DMS53 treated with DMSO at 0.1 percent for 48 hours (cell line): ENCODE measurements around the gene AFF3.

Experiments
- DNase-seq: peaks from one replicate; lab custom pipeline; 2025; ENCODE audit not compliant: unreplicated experiment; lab: John Stamatoyannopoulos, UW

AFF3 gene

GRCh38 chr2:99726691-99727090 is 415.7 kb downstream of the AFF3 start:
- DNase-seq, result no peak

- DNase-seq, result peak; percentile 14
These were observed 416.6 kb downstream of the AFF3 start for GRCh38 chr2:99725820-99726219.

DNA sequence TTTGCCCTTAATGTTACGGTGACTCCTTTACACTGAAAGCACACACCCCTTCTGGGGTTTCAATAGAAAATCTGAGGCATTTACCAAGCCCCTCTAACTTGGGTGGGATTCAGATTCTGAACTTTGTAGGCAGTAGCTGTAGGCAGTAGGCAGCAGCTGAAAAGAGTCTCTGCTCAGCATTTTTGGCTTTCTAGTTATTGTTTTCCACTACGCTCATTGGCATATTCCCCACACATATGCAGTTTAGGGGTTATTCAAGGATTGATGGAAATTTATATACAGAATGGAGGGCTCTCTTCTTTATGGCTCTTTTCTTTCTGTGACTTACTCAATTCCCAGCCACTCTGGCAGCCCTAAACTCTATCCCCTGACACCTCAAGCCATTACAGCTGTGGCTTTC is 419.9 kb downstream of the AFF3 start:
- DNase-seq, result no peak

DNA sequence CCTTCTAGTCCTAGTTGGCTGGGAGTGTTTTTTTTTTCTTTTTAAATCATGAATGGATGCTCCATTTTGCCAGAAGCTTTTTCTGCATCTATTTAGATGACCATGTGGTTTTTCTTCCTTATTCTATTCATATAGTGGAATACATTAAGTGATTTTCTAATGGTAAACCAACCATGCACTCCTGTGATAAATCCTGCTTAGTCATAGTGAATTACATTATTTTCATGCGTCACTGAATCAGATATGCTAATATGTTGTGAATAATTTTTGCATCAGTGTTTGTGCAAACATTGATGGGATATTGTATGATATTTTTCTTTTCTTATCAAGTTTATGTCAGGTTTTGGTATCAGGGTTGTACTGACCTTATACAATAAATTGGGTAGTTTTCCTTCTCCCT is 423.3 kb downstream of the AFF3 start:
- no peak for DNase-seq

DNA sequence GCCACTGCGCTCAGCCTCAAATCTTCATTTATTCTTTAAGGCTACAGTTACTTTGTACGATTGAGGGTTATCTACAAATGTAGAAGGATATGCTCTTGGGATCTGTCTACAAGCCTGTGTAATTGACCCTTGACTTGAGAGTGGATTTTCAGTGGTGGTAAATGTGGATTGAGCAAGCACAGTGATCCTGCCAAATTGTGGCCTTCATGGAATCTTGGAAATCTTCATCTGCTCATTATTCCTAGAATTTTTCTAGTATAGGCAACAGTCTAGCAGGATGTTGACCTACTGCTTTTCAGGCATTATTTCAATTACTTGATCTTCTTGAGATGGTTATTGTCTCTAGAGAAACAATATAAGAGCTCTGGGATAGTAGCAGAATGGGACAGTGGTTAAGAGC is 426.4 kb downstream of the AFF3 start:
- DNase-seq, result no peak

DNA sequence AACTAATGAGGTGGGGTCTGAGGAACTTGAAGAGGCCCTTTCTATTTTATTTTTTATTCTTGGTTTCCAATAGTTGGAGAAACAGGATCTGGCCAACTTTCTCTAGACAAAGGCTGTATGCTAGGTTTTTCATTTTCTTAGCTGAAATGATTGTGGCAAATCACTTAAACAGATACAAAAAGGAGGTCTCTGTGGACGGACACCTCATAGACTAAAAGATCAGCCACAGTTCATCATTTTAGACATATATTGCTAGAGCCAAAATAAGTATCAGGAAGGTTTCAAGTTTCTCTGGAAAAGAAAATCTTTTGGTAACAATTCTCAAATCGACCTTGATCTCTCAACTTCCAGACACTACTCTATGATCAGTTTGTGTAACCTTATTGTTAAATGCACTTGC is 428.0 kb downstream of the AFF3 start:
- no peak for DNase-seq

DNA sequence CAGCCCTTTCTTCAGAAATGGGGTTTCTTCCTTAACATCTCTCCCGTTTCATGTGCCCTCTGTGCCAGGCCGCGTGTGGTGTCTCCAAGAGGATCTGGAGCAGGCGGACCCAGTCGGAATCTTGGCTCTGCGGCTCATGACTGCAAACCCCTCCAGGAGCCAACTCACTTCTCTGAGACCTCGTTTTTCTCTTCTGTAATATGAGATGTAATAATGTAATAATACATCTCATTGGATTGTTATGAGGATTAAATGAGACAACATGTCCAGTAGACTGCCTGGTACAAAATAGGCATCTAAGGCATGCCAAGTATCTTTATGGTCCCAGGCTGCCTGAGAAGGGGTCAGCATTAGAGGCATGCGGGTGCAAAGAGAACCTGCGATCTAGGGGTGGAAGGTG is 431.2 kb downstream of the AFF3 start:
- no peak for DNase-seq

GRCh38 chr2:99710721-99711120 is 431.7 kb downstream of the AFF3 start:
- DNase-seq, result no peak

DNA sequence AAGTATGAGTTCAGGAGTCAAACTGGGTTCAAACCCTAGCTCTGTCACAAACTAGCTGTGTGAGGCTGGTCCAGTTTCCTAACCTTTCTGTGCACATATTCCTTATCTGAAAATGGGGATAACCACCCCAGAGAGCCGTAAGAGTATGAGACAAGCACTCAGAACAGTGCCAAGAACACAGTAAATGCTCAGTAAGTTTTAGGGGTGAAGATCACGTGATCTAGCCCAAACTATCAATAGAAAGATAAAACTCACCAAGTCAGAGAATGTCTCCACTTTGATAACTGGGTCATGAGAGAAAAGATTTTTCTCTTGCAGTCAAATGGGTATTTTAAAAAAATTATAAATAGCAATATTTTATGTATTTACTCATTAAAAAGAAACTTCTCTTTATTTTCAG is 433.2 kb downstream of the AFF3 start:
- no peak for DNase-seq

GRCh38 chr2:99708231-99708630 is 434.2 kb downstream of the AFF3 start:
- DNase-seq, result no peak

- no peak for DNase-seq
These were observed 434.8 kb downstream of the AFF3 start for GRCh38 chr2:99707592-99707991.

- no peak for DNase-seq
These were observed 435.7 kb downstream of the AFF3 start for GRCh38 chr2:99706735-99707134.

DNA sequence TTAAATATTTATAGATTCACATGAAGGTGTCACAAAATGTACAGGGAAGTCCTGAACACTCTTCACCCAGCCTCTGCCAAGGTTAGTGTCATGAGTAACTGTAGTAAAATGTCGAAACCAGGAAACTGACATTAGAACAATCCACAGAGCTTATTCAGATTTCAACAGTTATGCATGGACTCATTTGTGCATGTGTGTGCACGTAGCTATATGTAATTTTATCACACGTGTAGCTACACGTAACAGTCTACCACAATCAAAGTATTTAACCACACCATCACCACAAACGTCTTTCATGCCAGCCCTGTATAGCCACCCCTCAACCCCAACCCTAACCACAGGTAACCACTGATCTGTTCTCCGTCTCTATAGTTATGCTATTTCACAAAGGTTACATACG is 440.9 kb downstream of the AFF3 start:
- no peak for DNase-seq

- no peak for DNase-seq
These were observed 441.6 kb downstream of the AFF3 start for GRCh38 chr2:99700482-99701398.

DNA sequence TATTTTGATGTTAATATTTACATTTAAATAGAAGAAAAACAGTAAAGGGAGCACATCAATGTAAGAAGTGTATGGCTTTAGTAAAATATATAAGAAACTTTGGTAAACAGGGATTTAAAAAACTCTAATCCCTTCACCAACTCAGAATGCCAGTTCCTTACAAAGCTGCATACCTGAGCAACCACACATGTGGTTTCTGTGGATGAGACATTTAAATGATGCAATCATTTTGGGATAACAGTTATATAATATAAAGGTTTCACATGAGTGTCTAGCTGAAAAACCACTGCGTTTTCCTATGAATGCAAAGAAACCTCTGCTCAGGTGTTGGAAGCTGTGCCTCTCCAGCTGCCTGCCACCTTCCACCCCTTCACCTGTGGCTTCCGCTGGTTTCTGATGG is 443.5 kb downstream of the AFF3 start:
- DNase-seq, result no peak

DNA sequence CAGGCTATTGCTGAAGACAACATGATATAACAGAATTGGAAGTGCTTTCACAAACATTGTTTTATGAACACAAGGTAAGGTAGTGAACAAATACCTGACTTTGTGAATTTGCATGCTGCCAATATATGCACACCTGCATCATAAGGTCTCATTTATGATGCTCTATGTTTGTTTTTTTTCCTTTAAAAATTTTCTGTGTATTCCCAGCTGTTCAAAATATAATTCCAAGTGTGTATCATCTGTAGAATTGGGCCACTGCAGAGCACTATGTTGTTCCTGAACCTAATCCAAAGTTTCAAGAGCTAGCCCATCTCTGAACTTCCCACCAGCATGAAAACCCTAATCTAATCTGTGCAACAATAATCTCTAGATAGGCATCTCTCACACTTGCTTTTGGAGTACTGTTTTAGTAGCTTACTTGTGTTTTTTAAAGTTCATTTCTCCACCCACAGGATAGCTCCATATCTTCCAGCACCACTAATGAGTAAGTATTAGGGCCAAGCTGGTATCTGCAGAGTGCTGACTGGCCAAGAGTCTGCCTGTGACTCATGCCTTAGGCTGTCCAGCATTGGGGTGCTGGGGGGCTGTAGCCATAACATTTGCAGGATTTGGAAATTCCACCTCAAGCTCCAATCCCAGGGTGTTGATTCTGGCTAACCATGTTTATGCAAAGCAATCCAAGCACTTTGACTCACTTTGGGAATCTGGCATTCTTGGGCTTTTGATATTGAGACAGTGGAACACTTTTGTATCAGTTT is 444.4 kb downstream of the AFF3 start:
- DNase-seq, result no peak

DNA sequence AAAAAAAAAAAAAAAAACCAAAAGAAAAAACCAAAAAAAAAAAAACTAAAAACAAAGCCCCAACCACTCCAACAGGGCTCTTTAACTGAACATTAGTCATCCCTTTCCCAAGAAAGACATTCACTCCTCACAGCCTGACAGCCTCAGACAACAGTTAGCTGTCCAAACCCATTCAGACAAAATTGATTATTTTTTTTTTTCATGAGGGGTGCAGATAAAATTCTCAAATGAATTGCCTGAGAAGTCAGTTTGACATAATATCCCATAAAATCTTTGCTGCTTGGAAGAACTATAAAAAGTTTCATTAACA is 446.5 kb downstream of the AFF3 start:
- DNase-seq, result no peak

GRCh38 chr2:99695130-99695943 is 447.1 kb downstream of the AFF3 start:
- no peak for DNase-seq

- no peak for DNase-seq
These were observed 448.1 kb downstream of the AFF3 start for GRCh38 chr2:99694331-99694730.

GRCh38 chr2:99692785-99693184 is 449.6 kb downstream of the AFF3 start:
- DNase-seq, result peak; percentile 49

DNA sequence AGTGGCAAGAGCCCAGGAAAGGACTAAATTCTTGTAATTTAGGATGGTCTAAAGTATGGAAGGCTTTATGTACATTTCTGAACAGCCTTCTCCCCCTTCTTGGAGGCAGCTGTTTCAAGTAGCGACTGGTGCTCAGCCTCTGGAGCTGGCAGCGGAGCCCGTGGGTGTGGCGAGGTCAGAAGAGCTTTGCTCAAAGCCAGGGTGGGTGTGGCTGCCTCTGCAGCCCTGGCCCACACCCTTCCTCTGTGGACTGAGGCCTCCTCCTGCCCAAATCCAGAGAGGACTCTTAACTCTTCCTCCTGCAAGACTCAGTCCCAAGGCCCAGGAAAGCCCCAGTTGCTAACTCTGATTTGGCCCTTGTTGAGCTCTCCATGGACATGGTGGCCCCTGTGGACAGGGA is 450.5 kb downstream of the AFF3 start:
- DNase-seq, result no peak
